Measurements from ENCODE around the gene KMO.

Gene KMO

DNA sequence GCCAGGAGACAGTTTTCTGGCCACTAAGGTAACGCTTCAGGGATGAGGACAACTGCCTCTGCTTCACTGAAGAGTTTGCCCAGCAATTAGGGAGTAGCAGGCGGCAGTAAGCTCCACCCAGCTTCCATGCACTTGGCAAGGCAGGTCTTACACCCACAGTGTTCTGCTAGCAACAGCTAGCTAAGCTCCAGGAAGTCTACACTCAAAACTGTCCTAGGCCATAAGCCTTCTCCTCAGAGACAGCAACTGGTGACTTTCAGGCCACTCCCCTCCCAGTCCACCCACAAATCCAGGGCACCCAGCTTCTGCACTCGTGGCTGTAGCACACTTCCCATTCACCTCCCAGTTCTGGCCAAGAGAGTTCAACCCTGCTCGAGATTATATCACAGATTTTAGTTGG, 47.3 kb downstream of the KMO start:
- TF ChIP-seq, protein P1, sequence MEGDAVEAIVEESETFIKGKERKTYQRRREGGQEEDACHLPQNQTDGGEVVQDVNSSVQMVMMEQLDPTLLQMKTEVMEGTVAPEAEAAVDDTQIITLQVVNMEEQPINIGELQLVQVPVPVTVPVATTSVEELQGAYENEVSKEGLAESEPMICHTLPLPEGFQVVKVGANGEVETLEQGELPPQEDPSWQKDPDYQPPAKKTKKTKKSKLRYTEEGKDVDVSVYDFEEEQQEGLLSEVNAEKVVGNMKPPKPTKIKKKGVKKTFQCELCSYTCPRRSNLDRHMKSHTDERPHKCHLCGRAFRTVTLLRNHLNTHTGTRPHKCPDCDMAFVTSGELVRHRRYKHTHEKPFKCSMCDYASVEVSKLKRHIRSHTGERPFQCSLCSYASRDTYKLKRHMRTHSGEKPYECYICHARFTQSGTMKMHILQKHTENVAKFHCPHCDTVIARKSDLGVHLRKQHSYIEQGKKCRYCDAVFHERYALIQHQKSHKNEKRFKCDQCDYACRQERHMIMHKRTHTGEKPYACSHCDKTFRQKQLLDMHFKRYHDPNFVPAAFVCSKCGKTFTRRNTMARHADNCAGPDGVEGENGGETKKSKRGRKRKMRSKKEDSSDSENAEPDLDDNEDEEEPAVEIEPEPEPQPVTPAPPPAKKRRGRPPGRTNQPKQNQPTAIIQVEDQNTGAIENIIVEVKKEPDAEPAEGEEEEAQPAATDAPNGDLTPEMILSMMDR (IDR thresholded peaks at IDR 0.05; ENCODE audit: low read depth, low read length) = no peak
- no peak for DNase-seq (ENCODE audit: extremely low read depth, low read depth)

GRCh38 chr1:241582921-241583321, 50.7 kb downstream of the KMO start:
- DNase-seq (ENCODE audit: extremely low read depth, low read depth) = no peak
- TF ChIP-seq, protein P1 (IDR thresholded peaks at IDR 0.05; ENCODE audit: low read depth, low read length) = no peak

GRCh38 chr1:241586905-241587512, 54.8 kb downstream of the KMO start:
- TF ChIP-seq, protein P1 (IDR thresholded peaks at IDR 0.05; ENCODE audit: low read depth, low read length) = no peak

GRCh38 chr1:241589521-241589920, 57.3 kb downstream of the KMO start:
- TF ChIP-seq, protein P1 (IDR thresholded peaks at IDR 0.05; ENCODE audit: low read depth, low read length) = no peak
- no peak for DNase-seq (ENCODE audit: extremely low read depth, low read depth)

More at GRCh38 chr1:241586905-241587512, 54.8 kb downstream of the KMO start:
- DNase-seq (ENCODE audit: extremely low read depth, low read depth) = no peak

GRCh38 chr1:241590719-241591118, 58.5 kb downstream of the KMO start:
- DNase-seq (ENCODE audit: extremely low read depth, low read depth) = no peak
- TF ChIP-seq, protein P1 (IDR thresholded peaks at IDR 0.05; ENCODE audit: low read depth, low read length) = no peak

- TF ChIP-seq, protein P1 (IDR thresholded peaks at IDR 0.05; ENCODE audit: low read depth, low read length) = no peak
- DNase-seq (ENCODE audit: extremely low read depth, low read depth) = no peak
These were observed 59.1 kb downstream of the KMO start for GRCh38 chr1:241591317-241591716.

DNA sequence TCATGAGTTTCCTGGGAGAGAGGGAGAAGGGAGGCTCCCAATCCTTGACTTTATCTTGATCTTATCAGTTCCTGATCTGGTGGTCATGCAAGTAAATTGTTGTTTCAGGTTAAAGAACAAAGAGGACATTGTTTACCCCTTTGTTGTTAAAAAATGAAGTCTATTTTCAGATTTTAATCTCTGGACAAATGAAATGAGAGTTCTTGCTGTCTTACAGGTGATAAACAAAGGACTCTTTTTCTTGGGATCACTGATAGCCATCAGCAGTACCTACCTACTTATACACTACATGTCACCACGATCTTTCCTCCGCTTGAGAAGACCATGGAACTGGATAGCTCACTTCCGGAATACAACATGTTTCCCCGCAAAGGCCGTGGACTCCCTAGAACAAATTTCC, 59.6 kb downstream of the KMO start:
- DNase-seq (ENCODE audit: extremely low read depth, low read depth) = no peak
- TF ChIP-seq, protein P1 (IDR thresholded peaks at IDR 0.05; ENCODE audit: low read depth, low read length) = no peak

Measured in AG09319 (cell line).